Loucy (cell line): ENCODE measurements around the gene ESF1.

ENCODE experiments used
- H2AFZ ChIP-seq: fragments of 200-600 bp; sonication (generic); 2 replicates; pipeline ENCODE4 v1.6.0; 2016; ENCODE audit warnings: antibody characterized with exemption, mild to moderate bottlenecking, low read length, moderate library complexity
- H3F3A ChIP-seq: fragments of 200-600 bp; 2 replicates; pipeline ENCODE4 v1.6.0; 2016; ENCODE audit warnings: antibody characterized with exemption, low read depth, mild to moderate bottlenecking
- H3K27me3 ChIP-seq: fragments of 200-600 bp; sonication (generic); 2 replicates; pipeline ENCODE4 v1.6.1; 2014; ENCODE audit warnings: low read length, mild to moderate bottlenecking; ENCODE audit not compliant: insufficient read depth, poor library complexity, severe bottlenecking
- H3K36me3 ChIP-seq: fragments of 200-600 bp; sonication (generic); 2 replicates; pipeline ENCODE4 v1.6.1; 2016; ENCODE audit warnings: low read length; ENCODE audit not compliant: insufficient read depth
- H3K4me1 ChIP-seq: fragments of 200-600 bp; sonication (generic); 2 replicates; pipeline ENCODE4 v1.5.1; 2014; ENCODE audit warnings: low read length, mild to moderate bottlenecking; ENCODE audit not compliant: insufficient read depth, poor library complexity, severe bottlenecking
- H3K4me2 ChIP-seq: fragments of 200-600 bp; sonication (generic); 2 replicates; pipeline ENCODE4 v1.6.0; 2014; ENCODE audit warnings: antibody characterized with exemption, low read length, low read depth, mild to moderate bottlenecking; ENCODE audit not compliant: poor library complexity, severe bottlenecking
- H3K4me3 ChIP-seq: fragments of 200-600 bp; sonication (generic); 2 replicates; pipeline ENCODE4 v1.5.1; 2014; ENCODE audit warnings: low read length, mild to moderate bottlenecking, mixed read lengths; ENCODE audit not compliant: poor library complexity, severe bottlenecking
- H3K79me2 ChIP-seq: fragments of 200-600 bp; sonication (generic); 2 replicates; pipeline ENCODE4 v1.6.1; 2014; ENCODE audit warnings: low read length; ENCODE audit not compliant: insufficient read depth
- H3K9ac ChIP-seq: fragments of 200-600 bp; sonication (generic); 2 replicates; pipeline ENCODE4 v1.6.0; 2014; ENCODE audit warnings: mild to moderate bottlenecking, low read depth, low read length, moderate library complexity; ENCODE audit not compliant: poor library complexity, severe bottlenecking
- H3K9me2 ChIP-seq: fragments of 200-600 bp; sonication (generic); replicated peaks from 2 replicates; pipeline ENCODE4 v1.6.1; 2016; ENCODE audit warnings: low read depth, low read length, mixed read lengths
- H3K9me3 ChIP-seq: fragments of 200-600 bp; sonication (generic); 2 replicates; pipeline ENCODE4 v1.6.1; 2014; ENCODE audit warnings: mild to moderate bottlenecking, antibody characterized with exemption, low read length, low read depth; ENCODE audit not compliant: insufficient read depth
- H4K20me1 ChIP-seq: fragments of 200-600 bp; sonication (generic); 2 replicates; pipeline ENCODE4 v1.6.0; 2014; ENCODE audit warnings: antibody characterized with exemption, low read length, mild to moderate bottlenecking; ENCODE audit not compliant: insufficient read depth, poor library complexity, severe bottlenecking
- EZH2phosphoT487 ChIP-seq: fragments of 200-600 bp; IDR thresholded peaks from 2 replicates; pipeline ENCODE4 v1.6.1; 2018; ENCODE audit warnings: antibody characterized with exemption, mild to moderate bottlenecking, moderate library complexity, borderline replicate concordance
- TF ChIP-seq, protein P1 (sequence below): fragments of 200-600 bp; sonication (generic); conservative IDR thresholded peaks from 2 replicates; pipeline ENCODE4 v1.5.1; 2014; ENCODE audit warnings: mild to moderate bottlenecking, antibody characterized with exemption, low read length

Gene ESF1

DNA sequence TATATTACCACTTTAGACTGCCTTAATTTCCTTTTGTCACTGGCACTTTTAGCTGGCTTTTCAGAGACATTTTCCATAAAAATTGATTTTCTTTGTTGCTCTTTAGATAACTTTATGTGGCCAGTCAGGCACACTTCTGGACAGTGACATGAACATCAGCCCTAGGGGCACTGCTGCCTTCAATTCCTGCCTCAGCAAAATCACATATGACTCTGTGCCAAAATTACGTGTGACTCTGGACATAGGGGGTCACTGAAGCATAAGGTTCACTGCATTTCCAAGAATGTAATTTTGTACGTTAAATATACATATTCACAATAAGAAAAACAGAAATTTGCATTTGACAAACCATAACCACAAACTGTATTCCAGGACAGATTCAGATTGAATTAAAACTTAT lies 66.5 kb downstream of the ESF1 start:
- Histone ChIP-seq H3K79me2 (no peaks in the 10 kb centered on the region), H3K9me3 (no peaks in the 10 kb centered on the region), H2AFZ (no peak overlapping the region), H4K20me1 (no peaks in the 10 kb centered on the region), H3K9me2 (no peaks in the 10 kb centered on the region), H3F3A (no peaks in the 10 kb centered on the region), H3K4me1 (no peaks in the 10 kb centered on the region), H3K4me3 (no peak overlapping the region), H3K36me3 (peaks cover 40% of the 10 kb centered on the region), H3K9ac (no peak overlapping the region), H3K27me3 (no peaks in the 10 kb centered on the region), H3K4me2 (no peak overlapping the region)
- TF ChIP-seq EZH2phosphoT487 = no peak
- TF ChIP-seq, protein P1, sequence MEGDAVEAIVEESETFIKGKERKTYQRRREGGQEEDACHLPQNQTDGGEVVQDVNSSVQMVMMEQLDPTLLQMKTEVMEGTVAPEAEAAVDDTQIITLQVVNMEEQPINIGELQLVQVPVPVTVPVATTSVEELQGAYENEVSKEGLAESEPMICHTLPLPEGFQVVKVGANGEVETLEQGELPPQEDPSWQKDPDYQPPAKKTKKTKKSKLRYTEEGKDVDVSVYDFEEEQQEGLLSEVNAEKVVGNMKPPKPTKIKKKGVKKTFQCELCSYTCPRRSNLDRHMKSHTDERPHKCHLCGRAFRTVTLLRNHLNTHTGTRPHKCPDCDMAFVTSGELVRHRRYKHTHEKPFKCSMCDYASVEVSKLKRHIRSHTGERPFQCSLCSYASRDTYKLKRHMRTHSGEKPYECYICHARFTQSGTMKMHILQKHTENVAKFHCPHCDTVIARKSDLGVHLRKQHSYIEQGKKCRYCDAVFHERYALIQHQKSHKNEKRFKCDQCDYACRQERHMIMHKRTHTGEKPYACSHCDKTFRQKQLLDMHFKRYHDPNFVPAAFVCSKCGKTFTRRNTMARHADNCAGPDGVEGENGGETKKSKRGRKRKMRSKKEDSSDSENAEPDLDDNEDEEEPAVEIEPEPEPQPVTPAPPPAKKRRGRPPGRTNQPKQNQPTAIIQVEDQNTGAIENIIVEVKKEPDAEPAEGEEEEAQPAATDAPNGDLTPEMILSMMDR = no peak

DNA sequence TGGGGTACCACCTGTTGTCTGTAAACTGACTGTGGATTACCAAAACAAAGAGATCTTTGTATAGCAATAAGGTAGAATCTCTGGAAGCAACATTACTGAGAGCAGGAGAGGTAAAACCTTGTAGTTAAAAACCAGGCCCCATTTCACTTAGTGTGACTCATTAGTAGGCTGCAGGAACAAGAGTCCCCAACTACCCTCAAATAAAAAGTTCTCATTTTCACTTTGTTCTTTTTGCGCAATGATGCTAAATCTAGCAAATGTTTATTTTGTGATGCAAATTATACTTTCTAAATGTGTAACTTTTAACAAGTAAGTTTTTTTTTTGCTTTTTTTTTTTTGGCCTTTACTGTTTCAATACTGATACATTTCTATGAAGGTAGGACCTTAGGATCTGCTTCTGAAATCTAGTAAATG lies 67.1 kb downstream of the ESF1 start:
- no peak overlapping the region for H3K4me2 ChIP-seq
- H3K9me3 ChIP-seq = no peaks in the 10 kb centered on the region
- peaks cover 41% of the 10 kb centered on the region for H3K36me3 ChIP-seq
- no peak overlapping the region for H2AFZ ChIP-seq
- no peaks in the 10 kb centered on the region for H3K79me2 ChIP-seq
- H3K4me1 ChIP-seq = no peaks in the 10 kb centered on the region
- H3K27me3 ChIP-seq = no peaks in the 10 kb centered on the region
- H3K4me3 ChIP-seq = no peak overlapping the region
- TF ChIP-seq, protein P1 = no peak
- no peak for TF ChIP-seq EZH2phosphoT487
- H3K9me2 ChIP-seq = no peaks in the 10 kb centered on the region
- H4K20me1 ChIP-seq = no peaks in the 10 kb centered on the region
- H3F3A ChIP-seq = no peaks in the 10 kb centered on the region
- H3K9ac ChIP-seq = no peak overlapping the region

GRCh38 chr20:13715171-13715570 lies 69.5 kb downstream of the ESF1 start:
- no peaks in the 10 kb centered on the region for H3K27me3 ChIP-seq
- H3K36me3 ChIP-seq = peaks cover 41% of the 10 kb centered on the region
- H2AFZ ChIP-seq = no peak overlapping the region
- no peaks in the 10 kb centered on the region for H4K20me1 ChIP-seq
- H3K4me2 ChIP-seq = no peak overlapping the region
- no peaks in the 10 kb centered on the region for H3K9me2 ChIP-seq
- no peak overlapping the region for H3K4me3 ChIP-seq
- no peak overlapping the region for H3K9ac ChIP-seq
- H3K9me3 ChIP-seq = no peaks in the 10 kb centered on the region; the same call in 1 of the 2 replicates
- TF ChIP-seq, protein P1 = no peak
- no peak for TF ChIP-seq EZH2phosphoT487
- H3F3A ChIP-seq = no peaks in the 10 kb centered on the region
- H3K79me2 ChIP-seq = no peaks in the 10 kb centered on the region
- no peaks in the 10 kb centered on the region for H3K4me1 ChIP-seq
